Activated naive CD8-positive, alpha-beta T cell treated with anti-CD3 and anti-CD28 coated beads, Interleukin-2, amount 50 U/mL, for 16 hours (primary cell): ENCODE measurements around the gene KCNJ15.

ENCODE experiments used
- DNase-seq: peaks from one replicate; pipeline ENCODE4 v3.0.0-alpha.2; 2020; ENCODE audit warnings: low read depth, low spot score

Gene KCNJ15

GRCh38 chr21:38267991-38268863 is 11.4 kb downstream of the KCNJ15 start:
- DNase-seq = no peak

GRCh38 chr21:38268864-38269575 is 12.2 kb downstream of the KCNJ15 start:
- DNase-seq = no peak

GRCh38 chr21:38269576-38269936 is 12.8 kb downstream of the KCNJ15 start:
- DNase-seq = no peak

GRCh38 chr21:38272215-38272614 is 15.4 kb downstream of the KCNJ15 start:
- DNase-seq = no peak

- DNase-seq = no peak
Observed at GRCh38 chr21:38273745-38274542, 17.2 kb downstream of the KCNJ15 start.

GRCh38 chr21:38277501-38278131 is 20.8 kb downstream of the KCNJ15 start:
- no peak for DNase-seq

- DNase-seq = no peak
Observed at GRCh38 chr21:38280454-38280853, 23.7 kb downstream of the KCNJ15 start.

GRCh38 chr21:38280867-38281266 is 24.1 kb downstream of the KCNJ15 start:
- no peak for DNase-seq

GRCh38 chr21:38282921-38283320 is 26.1 kb downstream of the KCNJ15 start:
- no peak for DNase-seq

- no peak for DNase-seq
Observed at GRCh38 chr21:38284216-38284615, 27.4 kb downstream of the KCNJ15 start.

GRCh38 chr21:38286739-38287471 is 30.1 kb downstream of the KCNJ15 start:
- DNase-seq = no peak

- DNase-seq = no peak
Observed at GRCh38 chr21:38287476-38287875, 30.7 kb downstream of the KCNJ15 start.

GRCh38 chr21:38289705-38290485 is 33.1 kb downstream of the KCNJ15 start:
- DNase-seq = no peak

- DNase-seq = no peak
Observed at GRCh38 chr21:38290809-38291208, 34.0 kb downstream of the KCNJ15 start.

- no peak for DNase-seq
Observed at GRCh38 chr21:38291874-38292273, 35.1 kb downstream of the KCNJ15 start.

- no peak for DNase-seq
Observed at GRCh38 chr21:38293113-38293512, 36.3 kb downstream of the KCNJ15 start.

- DNase-seq = no peak
Observed at GRCh38 chr21:38293765-38294164, 37.0 kb downstream of the KCNJ15 start.

- DNase-seq = no peak
Observed at GRCh38 chr21:38294609-38295008, 37.8 kb downstream of the KCNJ15 start.

- DNase-seq = no peak
Observed at GRCh38 chr21:38295997-38296764, 39.4 kb downstream of the KCNJ15 start.
